Parathyroid adenoma (tissue), 2 donors: ENCODE data around the gene ARID3C.

Source experiments
- H2AFZ ChIP-seq: fragments of 300-600 bp; sonication (generic); one replicate; pipeline ENCODE4 v1.7.0; 2017; ENCODE audit warnings: antibody characterized with exemption, mild to moderate bottlenecking
- H3K27ac ChIP-seq: fragments of 300-600 bp; sonication (generic); one replicate; pipeline ENCODE4 v1.7.0; 2017
- H3K27me3 ChIP-seq: fragments of 300-600 bp; sonication (generic); one replicate; pipeline ENCODE4 v1.7.0; 2017; ENCODE audit warnings: low read length; ENCODE audit not compliant: control insufficient read depth, insufficient read depth
- H3K36me3 ChIP-seq: fragments of 300-600 bp; sonication (generic); one replicate; pipeline ENCODE4 v1.7.0; 2017; ENCODE audit warnings: low read length; ENCODE audit not compliant: control insufficient read depth, insufficient read depth
- H3K4me1 ChIP-seq: fragments of 300-600 bp; sonication (generic); one replicate; pipeline ENCODE4 v1.7.0; 2017; ENCODE audit warnings: control low read depth
- H3K4me2 ChIP-seq: fragments of 300-600 bp; sonication (generic); one replicate; pipeline ENCODE4 v1.7.0; 2017; ENCODE audit warnings: low read length
- H3K4me3 ChIP-seq: fragments of 300-600 bp; sonication (generic); one replicate; pipeline ENCODE4 v1.7.0; 2017; ENCODE audit warnings: low read depth, low read length
- H3K79me2 ChIP-seq: fragments of 300-600 bp; sonication (generic); one replicate; pipeline ENCODE4 v1.7.0; 2017; ENCODE audit warnings: control low read depth
- H3K9ac ChIP-seq: fragments of 300-600 bp; sonication (generic); one replicate; pipeline ENCODE4 v1.7.0; 2017; ENCODE audit warnings: mild to moderate bottlenecking
- H3K9me3 ChIP-seq: fragments of 300-600 bp; sonication (generic); one replicate; pipeline ENCODE4 v1.7.0; 2017; ENCODE audit warnings: low read length; ENCODE audit not compliant: control insufficient read depth
- CTCF ChIP-seq: fragments of 300-600 bp; sonication (generic); IDR thresholded peaks from one replicate; pipeline ENCODE4 v1.7.0; 2017; ENCODE audit warnings: antibody characterized with exemption, mild to moderate bottlenecking
- donor health status: primary hyperparathyroidism.

Gene ARID3C

GRCh38 chr9:34582787-34583186, 46.1 kb downstream of the ARID3C start:
- Histone ChIP-seq H3K27me3 (peaks cover 3% of the 10 kb centered on the region), H3K79me2 (no peaks in the 10 kb centered on the region), H3K9me3 (no peaks in the 10 kb centered on the region), H3K4me3 (no peak overlapping the region), H3K36me3 (no peaks in the 10 kb centered on the region), H3K4me2 (no peak overlapping the region), H3K4me1 (no peaks in the 10 kb centered on the region), H2AFZ (no peak overlapping the region), H3K9ac (no peak overlapping the region), H3K27ac (no peak overlapping the region)
- no peak for TF ChIP-seq CTCF

- Histone ChIP-seq H3K9me3 (no peaks in the 10 kb centered on the region), H3K79me2 (no peaks in the 10 kb centered on the region)
Observed at GRCh38 chr9:34581318-34581717, 47.5 kb downstream of the ARID3C start.

GRCh38 chr9:34580358-34580757, 48.5 kb downstream of the ARID3C start:
- no peak overlapping the region for H3K27ac ChIP-seq
- H3K36me3 ChIP-seq = no peaks in the 10 kb centered on the region
- H3K4me1 ChIP-seq = no peaks in the 10 kb centered on the region
- no peak overlapping the region for H3K9ac ChIP-seq
- H3K79me2 ChIP-seq = no peaks in the 10 kb centered on the region
- H3K4me3 ChIP-seq = no peak overlapping the region
- H3K9me3 ChIP-seq = no peaks in the 10 kb centered on the region
- H3K4me2 ChIP-seq = no peak overlapping the region
- peaks cover 3% of the 10 kb centered on the region for H3K27me3 ChIP-seq
- TF ChIP-seq CTCF = no peak
- no peak overlapping the region for H2AFZ ChIP-seq

More at GRCh38 chr9:34581318-34581717, 47.5 kb downstream of the ARID3C start:
- Histone ChIP-seq H3K36me3 (no peaks in the 10 kb centered on the region), H3K4me3 (no peak overlapping the region), H3K27ac (no peak overlapping the region), H3K9ac (no peak overlapping the region), H2AFZ (no peak overlapping the region), H3K27me3 (peaks cover 3% of the 10 kb centered on the region), H3K4me2 (no peak overlapping the region), H3K4me1 (no peaks in the 10 kb centered on the region)
- no peak for TF ChIP-seq CTCF

GRCh38 chr9:34579808-34580163, 49.1 kb downstream of the ARID3C start:
- Histone ChIP-seq H3K4me1 (no peaks in the 10 kb centered on the region), H3K27ac (no peak overlapping the region), H3K4me3 (no peak overlapping the region), H2AFZ (no peak overlapping the region), H3K27me3 (peaks cover 3% of the 10 kb centered on the region), H3K36me3 (no peaks in the 10 kb centered on the region), H3K9ac (no peak overlapping the region), H3K4me2 (no peak overlapping the region), H3K9me3 (no peaks in the 10 kb centered on the region), H3K79me2 (no peaks in the 10 kb centered on the region)
- TF ChIP-seq CTCF = no peak

- Histone ChIP-seq H3K9ac (no peak overlapping the region), H3K9me3 (no peaks in the 10 kb centered on the region), H3K36me3 (no peaks in the 10 kb centered on the region), H3K4me3 (no peak overlapping the region), H3K27ac (no peak overlapping the region), H3K27me3 (peaks cover 3% of the 10 kb centered on the region), H3K4me2 (no peak overlapping the region), H3K79me2 (no peaks in the 10 kb centered on the region), H2AFZ (no peak overlapping the region), H3K4me1 (no peaks in the 10 kb centered on the region)
- no peak for TF ChIP-seq CTCF
Observed at GRCh38 chr9:34579104-34579807, 49.6 kb downstream of the ARID3C start.
